Measurements from ENCODE around the gene MED15.

Gene MED15

DNA sequence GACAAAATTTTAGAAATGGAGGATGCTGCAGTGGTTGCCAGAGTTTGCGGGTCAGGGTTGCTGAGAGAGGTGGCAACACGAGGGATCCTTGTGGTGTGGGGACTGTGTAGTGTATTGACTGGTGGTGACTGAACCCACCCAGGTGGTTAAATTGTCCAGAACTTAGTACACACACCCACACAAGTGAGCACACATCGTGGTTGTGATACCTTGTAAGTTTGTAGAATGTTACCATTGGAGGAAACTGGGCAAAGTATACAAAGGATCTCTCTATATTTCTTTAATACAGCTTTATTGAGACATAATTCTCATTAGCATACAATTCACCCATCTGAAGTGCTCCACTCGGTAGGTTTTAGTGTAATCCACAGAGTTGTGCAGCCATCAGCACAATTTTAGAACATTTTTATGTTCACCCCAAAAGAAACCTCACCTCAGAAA is 56.1 kb downstream of the MED15 start:
- no peak for DNase-seq
- peaks cover 5% of the 10 kb centered on the region; the same call in 1 of the 2 replicates for H3K4me1 ChIP-seq (ENCODE audit: insufficient read depth, low read length)
- peaks cover 74% of the 10 kb centered on the region for H3K36me3 ChIP-seq (ENCODE audit: insufficient read depth, low read length)
- H2AFZ ChIP-seq (ENCODE audit: low read depth, low read length): no peak overlapping the region
- H3K9ac ChIP-seq (ENCODE audit: low read depth, low read length): no peak overlapping the region
- peaks cover 5% of the 10 kb centered on the region for H3K9me3 ChIP-seq (ENCODE audit: insufficient read depth, low read length, severe bottlenecking)
- H3K4me3 ChIP-seq (ENCODE audit: low read depth in 1 of 2, low read length in 2 of 2): no peak overlapping the region
- H3K27me3 ChIP-seq (ENCODE audit: insufficient read depth, low read length, poor library complexity): no peaks in the 10 kb centered on the region
- TF ChIP-seq, protein P1, sequence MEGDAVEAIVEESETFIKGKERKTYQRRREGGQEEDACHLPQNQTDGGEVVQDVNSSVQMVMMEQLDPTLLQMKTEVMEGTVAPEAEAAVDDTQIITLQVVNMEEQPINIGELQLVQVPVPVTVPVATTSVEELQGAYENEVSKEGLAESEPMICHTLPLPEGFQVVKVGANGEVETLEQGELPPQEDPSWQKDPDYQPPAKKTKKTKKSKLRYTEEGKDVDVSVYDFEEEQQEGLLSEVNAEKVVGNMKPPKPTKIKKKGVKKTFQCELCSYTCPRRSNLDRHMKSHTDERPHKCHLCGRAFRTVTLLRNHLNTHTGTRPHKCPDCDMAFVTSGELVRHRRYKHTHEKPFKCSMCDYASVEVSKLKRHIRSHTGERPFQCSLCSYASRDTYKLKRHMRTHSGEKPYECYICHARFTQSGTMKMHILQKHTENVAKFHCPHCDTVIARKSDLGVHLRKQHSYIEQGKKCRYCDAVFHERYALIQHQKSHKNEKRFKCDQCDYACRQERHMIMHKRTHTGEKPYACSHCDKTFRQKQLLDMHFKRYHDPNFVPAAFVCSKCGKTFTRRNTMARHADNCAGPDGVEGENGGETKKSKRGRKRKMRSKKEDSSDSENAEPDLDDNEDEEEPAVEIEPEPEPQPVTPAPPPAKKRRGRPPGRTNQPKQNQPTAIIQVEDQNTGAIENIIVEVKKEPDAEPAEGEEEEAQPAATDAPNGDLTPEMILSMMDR (IDR thresholded peaks at IDR 0.05; ENCODE audit: borderline replicate concordance, extremely low read depth, low read length, poor library complexity, severe bottlenecking): no peak
- no peak for TF ChIP-seq EZH2 (IDR thresholded peaks at IDR 0.05; ENCODE audit: borderline replicate concordance, low read depth, low read length, severe bottlenecking)
- H3K4me2 ChIP-seq (ENCODE audit: insufficient read depth, low read length): no peak overlapping the region
- H3K79me2 ChIP-seq (ENCODE audit: insufficient read depth, low read length): no peaks in the 10 kb centered on the region
- ATAC-seq (ENCODE audit: insufficient read depth, low read depth): no peak
- no peak overlapping the region for H3K27ac ChIP-seq (ENCODE audit: low read length)
- peaks cover 13% of the 10 kb centered on the region for H4K20me1 ChIP-seq (ENCODE audit: insufficient read depth, low read length)

DNA sequence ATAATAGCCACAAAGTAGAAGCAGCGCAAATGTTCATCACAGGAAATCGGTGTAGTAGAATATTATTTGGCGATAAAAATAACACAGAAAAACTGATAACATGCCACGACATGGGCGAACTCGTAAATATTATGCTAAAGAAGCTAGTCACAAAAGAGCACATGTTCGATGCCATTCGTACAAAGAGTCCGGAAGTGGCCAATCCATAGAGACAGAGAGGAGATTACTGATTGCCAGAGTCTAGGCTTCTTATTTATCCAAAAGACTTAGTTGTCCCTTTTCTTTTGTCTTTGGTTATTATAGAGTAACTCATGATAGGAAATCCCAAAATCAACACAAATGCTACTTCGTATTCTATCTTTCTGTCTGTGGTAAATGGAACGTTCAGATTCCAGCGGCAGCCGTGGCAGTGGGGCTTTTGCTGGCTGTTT is 56.5 kb downstream of the MED15 start:
- ATAC-seq (ENCODE audit: insufficient read depth, low read depth) (no peak), DNase-seq (no peak)
- no peak overlapping the region for H2AFZ ChIP-seq (ENCODE audit: low read depth, low read length)
- no peak for TF ChIP-seq EZH2 (IDR thresholded peaks at IDR 0.05; ENCODE audit: borderline replicate concordance, low read depth, low read length, severe bottlenecking)
- TF ChIP-seq, protein P1 (IDR thresholded peaks at IDR 0.05; ENCODE audit: borderline replicate concordance, extremely low read depth, low read length, poor library complexity, severe bottlenecking): no peak
- no peaks in the 10 kb centered on the region for H3K27me3 ChIP-seq (ENCODE audit: insufficient read depth, low read length, poor library complexity)
- no peak overlapping the region for H3K4me3 ChIP-seq (ENCODE audit: low read depth in 1 of 2, low read length in 2 of 2)
- peaks cover under 1% of the 10 kb centered on the region for H3K9me3 ChIP-seq (ENCODE audit: insufficient read depth, low read length, severe bottlenecking)
- peaks cover 17% of the 10 kb centered on the region for H4K20me1 ChIP-seq (ENCODE audit: insufficient read depth, low read length)
- H3K4me1 ChIP-seq (ENCODE audit: insufficient read depth, low read length): peaks cover 10% of the 10 kb centered on the region
- H3K79me2 ChIP-seq (ENCODE audit: insufficient read depth, low read length): no peaks in the 10 kb centered on the region
- no peak overlapping the region for H3K27ac ChIP-seq (ENCODE audit: low read length)
- no peak overlapping the region for H3K9ac ChIP-seq (ENCODE audit: low read depth, low read length)
- H3K36me3 ChIP-seq (ENCODE audit: insufficient read depth, low read length): peaks cover 74% of the 10 kb centered on the region
- no peak overlapping the region for H3K4me2 ChIP-seq (ENCODE audit: insufficient read depth, low read length)

DNA sequence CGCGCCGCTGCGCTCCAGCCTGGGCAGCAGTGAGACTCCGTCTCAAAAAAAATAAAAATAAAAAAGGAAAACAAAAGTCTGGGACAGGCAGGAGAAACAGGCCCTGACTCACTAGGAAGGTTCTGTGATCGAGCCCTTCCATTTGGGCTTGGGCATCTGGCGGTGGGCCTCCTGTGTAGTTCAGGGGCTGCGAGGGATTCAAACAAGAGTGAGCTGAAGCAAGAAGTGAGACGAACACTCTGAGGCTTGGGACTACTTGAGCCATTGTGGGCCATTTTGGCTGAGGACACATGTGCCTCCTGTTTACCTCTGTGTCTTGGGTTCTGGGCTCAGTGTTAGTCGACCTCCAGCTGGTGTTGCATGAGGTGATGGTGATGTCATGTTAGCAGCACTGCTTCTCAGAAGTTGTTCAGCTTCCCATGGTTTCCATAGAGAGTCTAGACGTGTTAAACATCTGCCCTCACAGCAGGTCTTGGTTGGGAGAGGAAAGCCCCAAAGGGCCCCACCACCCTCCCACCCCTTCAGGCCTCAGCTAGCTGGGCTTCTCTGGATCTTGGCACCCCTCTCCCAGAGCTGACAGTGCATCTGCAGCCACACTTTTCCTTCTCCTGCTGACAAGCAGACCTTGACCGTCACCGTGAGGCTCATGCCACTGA is 57.8 kb downstream of the MED15 start:
- peaks cover 11% of the 10 kb centered on the region for H3K4me1 ChIP-seq (ENCODE audit: insufficient read depth, low read length)
- H3K27ac ChIP-seq (ENCODE audit: low read length): no peak overlapping the region
- H2AFZ ChIP-seq (ENCODE audit: low read depth, low read length): no peak overlapping the region
- no peaks in the 10 kb centered on the region for H3K27me3 ChIP-seq (ENCODE audit: insufficient read depth, low read length, poor library complexity)
- DNase-seq (no peak), ATAC-seq (ENCODE audit: insufficient read depth, low read depth) (no peak)
- H3K4me3 ChIP-seq (ENCODE audit: low read depth in 1 of 2, low read length in 2 of 2): no peak overlapping the region
- no peak overlapping the region for H3K4me2 ChIP-seq (ENCODE audit: insufficient read depth, low read length)
- H3K9me3 ChIP-seq (ENCODE audit: insufficient read depth, low read length, severe bottlenecking): no peaks in the 10 kb centered on the region
- H3K9ac ChIP-seq (ENCODE audit: low read depth, low read length): no peak overlapping the region
- no peak for TF ChIP-seq EZH2 (IDR thresholded peaks at IDR 0.05; ENCODE audit: borderline replicate concordance, low read depth, low read length, severe bottlenecking)
- TF ChIP-seq, protein P1 (IDR thresholded peaks at IDR 0.05; ENCODE audit: borderline replicate concordance, extremely low read depth, low read length, poor library complexity, severe bottlenecking): no peak
- H3K36me3 ChIP-seq (ENCODE audit: insufficient read depth, low read length): peaks cover 74% of the 10 kb centered on the region
- peaks cover 23% of the 10 kb centered on the region for H4K20me1 ChIP-seq (ENCODE audit: insufficient read depth, low read length)
- no peaks in the 10 kb centered on the region for H3K79me2 ChIP-seq (ENCODE audit: insufficient read depth, low read length)
